PC-9 (cell line): Measurements from ENCODE around the gene PDE11A. TPM values are rescaled to one million over a fixed set of nuclear protein-coding genes. Genes with fewer than 3 reads are reported as not detected.

Experiments
- BruUV-seq: library from RNA; stranded (reverse); fragments of 400-500 nt; replicated peaks from 2 replicates; lab custom pipeline; 2021; lab: Mats Ljungman, UMichigan
- CTCF ChIA-PET: fragments of 300-600 bp; sonication (Branson Sonifier 250); formaldehyde crosslinking; loops from one replicate; lab custom pipeline; 2022; ENCODE audit warnings: antibody characterized with exemption; lab: Charles Lee
- POLR2A ChIA-PET: fragments of 300-600 bp; sonication (Branson Sonifier 250); formaldehyde crosslinking; loops from one replicate; lab custom pipeline; 2022; ENCODE audit warnings: antibody characterized with exemption; ENCODE audit not compliant: unreplicated experiment; lab: Charles Lee
- DNase-seq, 2 experiments: peaks; one replicate each; pipeline versions ENCODE4 v3.0.0 to v3.0.0-alpha.2; 2015 to 2022; ENCODE audit warnings: mixed read lengths in 1 of 2
- H2AFZ ChIP-seq: fragments of 200-600 bp; sonication (generic); 2 replicates; pipeline ENCODE4 v1.8.1; 2017; ENCODE audit warnings: antibody characterized with exemption
- H3F3A ChIP-seq: fragments of 200-600 bp; sonication (generic); 2 replicates; pipeline ENCODE4 v1.8.1; 2017; ENCODE audit warnings: antibody characterized with exemption, mild to moderate bottlenecking, low read depth; ENCODE audit not compliant: insufficient read depth
- H3K27ac ChIP-seq: fragments of 200-600 bp; sonication (generic); 2 replicates; pipeline ENCODE4 v1.6.1; 2016; ENCODE audit warnings: mixed run types
- H3K27me3 ChIP-seq: fragments of 200-600 bp; sonication (generic); 2 replicates; pipeline ENCODE4 v1.6.1; 2016; ENCODE audit warnings: low read depth, mixed run types; ENCODE audit not compliant: insufficient read depth
- H3K36me3 ChIP-seq: fragments of 200-600 bp; sonication (generic); 2 replicates; pipeline ENCODE4 v1.6.1; 2016; ENCODE audit warnings: low read depth, mixed run types
- H3K4me1 ChIP-seq: fragments of 200-600 bp; sonication (generic); replicated peaks from 2 replicates; pipeline ENCODE4 v1.6.1; 2016; ENCODE audit warnings: mixed run types; ENCODE audit not compliant: insufficient read depth
- H3K4me2 ChIP-seq: fragments of 200-600 bp; sonication (generic); 2 replicates; pipeline ENCODE4 v1.6.1; 2017; ENCODE audit warnings: mixed run types
- H3K4me3 ChIP-seq: fragments of 200-600 bp; sonication (generic); 2 replicates; pipeline ENCODE4 v1.6.1; 2016; ENCODE audit warnings: mixed run types
- H3K79me2 ChIP-seq: fragments of 200-600 bp; sonication (generic); 2 replicates; pipeline ENCODE4 v1.6.1; 2017; ENCODE audit warnings: low read depth, mixed run types
- H3K9me2 ChIP-seq: fragments of 200-600 bp; sonication (generic); 2 replicates; pipeline ENCODE4 v1.8.1; 2017; ENCODE audit warnings: mild to moderate bottlenecking; ENCODE audit not compliant: insufficient read depth
- H3K9me3 ChIP-seq: fragments of 200-600 bp; sonication (generic); 2 replicates; pipeline ENCODE4 v1.8.1; 2016; ENCODE audit warnings: low read depth; ENCODE audit not compliant: insufficient read depth
- H4K20me1 ChIP-seq: fragments of 200-600 bp; sonication (generic); 2 replicates; pipeline ENCODE4 v1.8.1; 2017; ENCODE audit not compliant: insufficient read depth
- EZH2 ChIP-seq: fragments of 200-600 bp; sonication (generic); IDR thresholded peaks from 2 replicates; pipeline ENCODE4 v1.8.0; 2017; ENCODE audit warnings: antibody characterized with exemption, low read depth
- intact Hi-C: fragments of 100-400 bp; cut with micrococcal nuclease; formaldehyde crosslinking; loops from one replicate; pipeline ENCODE4 v1.10.0; 2022; ENCODE audit not compliant: unreplicated experiment
- total RNA-seq: library from RNA; stranded (reverse); gene quantifications from 2 replicates; pipeline ENCODE4 v1.2.3, GENCODE V29; 2021
- TF ChIP-seq, protein P1 (sequence below): fragments of 200-600 bp; sonication (generic); conservative IDR thresholded peaks from 2 replicates; pipeline ENCODE4 v1.6.1; 2017; ENCODE audit warnings: mixed run types, antibody characterized with exemption, mild to moderate bottlenecking, moderate library complexity

Gene PDE11A
- total RNA-seq, 1 experiment from 2014 or later = 1.4 TPM

DNA sequence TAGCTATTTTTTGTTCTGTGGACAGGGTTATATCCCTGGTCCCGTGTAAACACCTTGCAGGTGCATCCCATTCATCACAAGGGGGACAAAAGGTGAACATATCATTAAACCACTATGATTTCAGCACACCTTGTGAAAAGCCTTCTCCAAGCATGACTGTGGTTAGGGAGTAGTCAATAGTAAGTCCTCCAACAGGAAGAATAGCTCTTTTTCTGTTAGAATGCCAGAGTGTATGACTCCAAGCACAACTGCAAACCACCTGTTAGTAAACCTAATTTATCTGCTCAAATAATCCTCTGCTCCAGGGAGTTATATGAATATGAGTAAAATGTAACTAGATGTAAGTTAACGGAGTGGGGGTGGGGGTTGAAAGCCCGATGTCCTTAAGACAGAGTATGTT, 439.5 kb downstream of the PDE11A start:
- no peak overlapping the region for H3K4me3 ChIP-seq
- no TSS peak for BruUV-seq
- intact Hi-C loops = no loop called here
- ChIA-PET CTCF (no interaction called here), POLR2A (no interaction called here)
- H3F3A ChIP-seq = no peaks in the 10 kb centered on the region
- H3K9me2 ChIP-seq = 0 out of 2 replicates have a peak, but pooled peaks cover 5% of the 10 kb centered on the region
- no peaks in the 10 kb centered on the region for H3K4me1 ChIP-seq
- H3K36me3 ChIP-seq = no peaks in the 10 kb centered on the region
- no peak overlapping the region for H3K4me2 ChIP-seq
- H2AFZ ChIP-seq = no peak overlapping the region
- peak in 1 of 2 experiments; percentile 53 for DNase-seq
- H3K9me3 ChIP-seq = no peaks in the 10 kb centered on the region
- H4K20me1 ChIP-seq = no peaks in the 10 kb centered on the region
- TF ChIP-seq, protein P1, sequence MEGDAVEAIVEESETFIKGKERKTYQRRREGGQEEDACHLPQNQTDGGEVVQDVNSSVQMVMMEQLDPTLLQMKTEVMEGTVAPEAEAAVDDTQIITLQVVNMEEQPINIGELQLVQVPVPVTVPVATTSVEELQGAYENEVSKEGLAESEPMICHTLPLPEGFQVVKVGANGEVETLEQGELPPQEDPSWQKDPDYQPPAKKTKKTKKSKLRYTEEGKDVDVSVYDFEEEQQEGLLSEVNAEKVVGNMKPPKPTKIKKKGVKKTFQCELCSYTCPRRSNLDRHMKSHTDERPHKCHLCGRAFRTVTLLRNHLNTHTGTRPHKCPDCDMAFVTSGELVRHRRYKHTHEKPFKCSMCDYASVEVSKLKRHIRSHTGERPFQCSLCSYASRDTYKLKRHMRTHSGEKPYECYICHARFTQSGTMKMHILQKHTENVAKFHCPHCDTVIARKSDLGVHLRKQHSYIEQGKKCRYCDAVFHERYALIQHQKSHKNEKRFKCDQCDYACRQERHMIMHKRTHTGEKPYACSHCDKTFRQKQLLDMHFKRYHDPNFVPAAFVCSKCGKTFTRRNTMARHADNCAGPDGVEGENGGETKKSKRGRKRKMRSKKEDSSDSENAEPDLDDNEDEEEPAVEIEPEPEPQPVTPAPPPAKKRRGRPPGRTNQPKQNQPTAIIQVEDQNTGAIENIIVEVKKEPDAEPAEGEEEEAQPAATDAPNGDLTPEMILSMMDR = no peak
- TF ChIP-seq EZH2 = no peak
- H3K27ac ChIP-seq = no peak overlapping the region
- 0 out of 2 replicates have a peak, but pooled peaks cover 5% of the 10 kb centered on the region for H3K27me3 ChIP-seq
- no peaks in the 10 kb centered on the region for H3K79me2 ChIP-seq

DNA sequence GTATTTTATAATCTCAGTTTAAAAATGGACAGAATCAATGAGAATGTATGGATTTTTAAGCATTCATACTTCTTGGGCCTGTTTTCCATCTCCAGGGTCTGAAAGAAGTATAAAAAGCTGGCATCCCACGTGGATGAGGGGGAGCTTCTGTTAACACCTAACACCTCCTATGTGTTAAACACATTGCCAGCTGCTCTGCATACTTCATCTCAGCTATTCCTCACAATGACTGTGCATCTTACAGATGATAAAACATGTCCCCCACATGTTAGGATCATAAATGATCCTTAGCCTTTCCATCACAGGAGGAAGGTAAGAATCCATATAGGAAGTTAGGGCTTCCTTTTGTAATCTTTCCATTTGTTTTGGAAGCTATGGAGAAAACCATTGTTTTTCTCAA, 440.9 kb downstream of the PDE11A start:
- Histone ChIP-seq H2AFZ (no peak overlapping the region), H3K4me1 (no peaks in the 10 kb centered on the region), H4K20me1 (no peaks in the 10 kb centered on the region), H3K27ac (no peak overlapping the region), H3K9me2 (0 out of 2 replicates have a peak, but pooled peaks cover 5% of the 10 kb centered on the region), H3K9me3 (no peaks in the 10 kb centered on the region), H3K4me2 (no peak overlapping the region), H3K36me3 (no peaks in the 10 kb centered on the region), H3K27me3 (0 out of 2 replicates have a peak, but pooled peaks cover 7% of the 10 kb centered on the region), H3F3A (no peaks in the 10 kb centered on the region), H3K79me2 (no peaks in the 10 kb centered on the region), H3K4me3 (no peak overlapping the region)
- no TSS peak for BruUV-seq
- ChIA-PET POLR2A (no interaction called here), CTCF (no interaction called here)
- TF ChIP-seq EZH2 = no peak
- TF ChIP-seq, protein P1 = no peak
- intact Hi-C loops = no loop called here
- no peak for DNase-seq

DNA sequence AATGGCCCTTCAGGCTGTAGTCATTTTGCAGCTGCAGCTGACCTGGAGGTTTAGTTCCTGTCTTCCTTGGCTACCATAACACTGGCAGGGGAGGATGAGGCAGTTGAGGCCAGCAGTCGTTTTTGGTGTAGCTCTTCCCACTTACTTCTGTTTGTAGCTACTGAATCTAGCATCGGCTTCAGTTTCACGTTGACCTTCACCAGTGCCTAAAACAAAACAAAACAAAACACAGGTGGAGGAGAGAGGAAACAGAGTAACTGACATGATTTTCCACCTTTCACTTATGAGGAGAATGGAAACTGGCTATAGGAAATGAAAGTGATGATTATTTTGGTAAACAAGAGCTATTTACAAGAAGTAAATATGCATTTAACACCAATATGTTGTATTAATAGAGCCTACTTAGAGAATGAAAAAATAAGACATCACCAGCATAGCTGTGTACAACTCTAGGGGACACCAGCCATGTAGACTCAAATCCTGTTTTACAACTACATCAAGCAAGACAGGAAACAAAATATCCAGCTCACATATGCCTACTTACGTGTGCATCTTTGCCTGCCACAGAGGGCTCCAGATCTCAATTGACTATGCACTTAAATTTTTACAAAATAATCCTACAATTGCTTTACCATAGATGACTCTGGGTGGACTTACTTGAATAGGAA, 443.1 kb downstream of the PDE11A start:
- H3K36me3 ChIP-seq = no peaks in the 10 kb centered on the region
- no peaks in the 10 kb centered on the region for H3K9me2 ChIP-seq
- no peaks in the 10 kb centered on the region for H4K20me1 ChIP-seq
- H2AFZ ChIP-seq = no peak overlapping the region; the same call in 1 of the 2 replicates
- no peak overlapping the region for H3K27ac ChIP-seq
- H3F3A ChIP-seq = no peaks in the 10 kb centered on the region
- TF ChIP-seq EZH2 = no peak
- TF ChIP-seq, protein P1 = no peak
- H3K4me3 ChIP-seq = no peak overlapping the region
- ChIA-PET POLR2A (interaction anchor here (0.7 kb wide), 1 partner anchor 454 kb away, joined by 4 read pairs; no protein-coding TSS in a partner anchor), CTCF (no interaction called here)
- no peaks in the 10 kb centered on the region for H3K4me1 ChIP-seq
- no TSS peak for BruUV-seq
- DNase-seq = no peak
- intact Hi-C loops = no loop called here
- H3K9me3 ChIP-seq = no peaks in the 10 kb centered on the region
- 0 out of 2 replicates have a peak, but pooled peaks cover 7% of the 10 kb centered on the region for H3K27me3 ChIP-seq
- no peaks in the 10 kb centered on the region for H3K79me2 ChIP-seq
- no peak overlapping the region for H3K4me2 ChIP-seq
